K562 (cell line): Measurements from ENCODE around the gene RAB6B.

Experiments used
- BRF1 ChIP-seq: IDR thresholded peaks from 3 replicates; pipeline ENCODE4 v1.6.1; 2011; ENCODE audit warnings: borderline replicate concordance, mild to moderate bottlenecking; ENCODE audit not compliant: insufficient read length; ENCODE audit errors: extremely low read depth
- CTCF ChIP-seq, 3 experiments: IDR thresholded peaks in 2 of 3; conservative IDR thresholded peaks in 1 of 3; 2 replicates each; pipeline ENCODE4 v1.5.1; 2011 to 2012; ENCODE audit warnings: low read length in 3 of 3, mild to moderate bottlenecking in 3 of 3, control low read depth in 2 of 3, improper control_type of control experiment in 1 of 3, inconsistent platforms in 1 of 3, low read depth in 1 of 3, mixed read lengths in 1 of 3, moderate library complexity in 1 of 3; ENCODE audit not compliant: insufficient read depth in 2 of 3
- KDM1A ChIP-seq, 2 experiments: fragments of 450-650 bp; IDR thresholded peaks; 2 replicates each; pipeline ENCODE4 v1.6.1; 2016; ENCODE audit warnings: mild to moderate bottlenecking in 2 of 2

- TF ChIP-seq KDM1A (IDR thresholded peaks at IDR 0.05), result no peak
- no peak for TF ChIP-seq BRF1
- no peak for TF ChIP-seq CTCF (IDR thresholded peaks at IDR 0.05 in 2 of 3, conservative IDR thresholded peaks at IDR 0.05 in 1 of 3; ENCODE audit: insufficient read depth in 2 of 3, low read depth in 1 of 3, low read length in 3 of 3)
These were observed 50.6 kb downstream of the RAB6B start for GRCh38 chr3:133845127-133845526.
